ENCODE data around the gene ADAM10. TPM values are rescaled to one million over a fixed set of nuclear protein-coding genes. Genes with fewer than 3 reads are reported as not detected.

Gene ADAM10
- polyA plus RNA-seq, 1 donor = 110 TPM

- H3K4me1 ChIP-seq (ENCODE audit: control insufficient read depth, insufficient read depth, low read length) = no peaks in the 10 kb centered on the region
- no peaks in the 10 kb centered on the region for H3K27me3 ChIP-seq (ENCODE audit: control insufficient read depth, insufficient read depth, low read length)
- peaks cover 3% of the 10 kb centered on the region for H3K36me3 ChIP-seq (ENCODE audit: control insufficient read depth, insufficient read depth, low read length)
- no peak overlapping the region for H3K27ac ChIP-seq (ENCODE audit: low read length)
- no peak for DNase-seq
- H3K9me3 ChIP-seq (ENCODE audit: control insufficient read depth, low read depth, low read length) = peaks cover 3% of the 10 kb centered on the region
- no peak overlapping the region for H3K4me3 ChIP-seq (ENCODE audit: low read length)
- WGBS (ENCODE audit: insufficient coverage, low lambda C conversion rate) = no CpG with 5 or more reads among the region's 3 CpGs
Observed at GRCh38 chr15:58684036-58684710, 65.3 kb downstream of the ADAM10 start.

- Histone ChIP-seq H3K27me3 (ENCODE audit: control insufficient read depth, insufficient read depth, low read length) (no peaks in the 10 kb centered on the region), H3K27ac (ENCODE audit: low read length) (no peak overlapping the region), H3K36me3 (ENCODE audit: control insufficient read depth, insufficient read depth, low read length) (peaks cover 3% of the 10 kb centered on the region), H3K9me3 (ENCODE audit: control insufficient read depth, low read depth, low read length) (peaks cover 3% of the 10 kb centered on the region), H3K4me3 (ENCODE audit: low read length) (no peak overlapping the region), H3K4me1 (ENCODE audit: control insufficient read depth, insufficient read depth, low read length) (no peaks in the 10 kb centered on the region)
- WGBS (ENCODE audit: insufficient coverage, low lambda C conversion rate) = 94% methylated on average over 2 of the region's 2 CpGs
- DNase-seq = no peak
Observed at GRCh38 chr15:58682234-58682633, 67.3 kb downstream of the ADAM10 start.

GRCh38 chr15:58678683-58679082 lies 70.8 kb downstream of the ADAM10 start:
- Histone ChIP-seq H3K27me3 (ENCODE audit: control insufficient read depth, insufficient read depth, low read length) (no peaks in the 10 kb centered on the region), H3K27ac (ENCODE audit: low read length) (no peak overlapping the region), H3K9me3 (ENCODE audit: control insufficient read depth, low read depth, low read length) (no peaks in the 10 kb centered on the region), H3K4me3 (ENCODE audit: low read length) (no peak overlapping the region), H3K36me3 (ENCODE audit: control insufficient read depth, insufficient read depth, low read length) (peaks cover 6% of the 10 kb centered on the region), H3K4me1 (ENCODE audit: control insufficient read depth, insufficient read depth, low read length) (no peaks in the 10 kb centered on the region)
- no CpG with 5 or more reads among the region's 2 CpGs for WGBS (ENCODE audit: insufficient coverage, low lambda C conversion rate)
- DNase-seq = peak; percentile 3 to 22

GRCh38 chr15:58677426-58677825 lies 72.1 kb downstream of the ADAM10 start:
- WGBS (ENCODE audit: insufficient coverage, low lambda C conversion rate) = no CpG with 5 or more reads among the region's 1 CpG
- no peak for DNase-seq
- Histone ChIP-seq H3K36me3 (ENCODE audit: control insufficient read depth, insufficient read depth, low read length) (peaks cover 6% of the 10 kb centered on the region), H3K9me3 (ENCODE audit: control insufficient read depth, low read depth, low read length) (no peaks in the 10 kb centered on the region), H3K27ac (ENCODE audit: low read length) (no peak overlapping the region), H3K27me3 (ENCODE audit: control insufficient read depth, insufficient read depth, low read length) (no peaks in the 10 kb centered on the region), H3K4me3 (ENCODE audit: low read length) (no peak overlapping the region), H3K4me1 (ENCODE audit: control insufficient read depth, insufficient read depth, low read length) (no peaks in the 10 kb centered on the region)

GRCh38 chr15:58676766-58677165 lies 72.7 kb downstream of the ADAM10 start:
- WGBS (ENCODE audit: insufficient coverage, low lambda C conversion rate) = 90% methylated on average over 2 of the region's 4 CpGs
- Histone ChIP-seq H3K4me3 (ENCODE audit: low read length) (no peak overlapping the region), H3K27ac (ENCODE audit: low read length) (no peak overlapping the region), H3K27me3 (ENCODE audit: control insufficient read depth, insufficient read depth, low read length) (no peaks in the 10 kb centered on the region), H3K4me1 (ENCODE audit: control insufficient read depth, insufficient read depth, low read length) (no peaks in the 10 kb centered on the region), H3K9me3 (ENCODE audit: control insufficient read depth, low read depth, low read length) (no peaks in the 10 kb centered on the region), H3K36me3 (ENCODE audit: control insufficient read depth, insufficient read depth, low read length) (peaks cover 6% of the 10 kb centered on the region)
- no peak for DNase-seq

GRCh38 chr15:58671186-58671585 lies 78.3 kb downstream of the ADAM10 start:
- no CpG with 5 or more reads among the region's 2 CpGs for WGBS (ENCODE audit: insufficient coverage, low lambda C conversion rate)
- H3K4me3 ChIP-seq (ENCODE audit: low read length) = no peak overlapping the region
- H3K9me3 ChIP-seq (ENCODE audit: control insufficient read depth, low read depth, low read length) = no peaks in the 10 kb centered on the region
- H3K27me3 ChIP-seq (ENCODE audit: control insufficient read depth, insufficient read depth, low read length) = no peaks in the 10 kb centered on the region
- no peak for DNase-seq
- peaks cover 7% of the 10 kb centered on the region for H3K4me1 ChIP-seq (ENCODE audit: control insufficient read depth, insufficient read depth, low read length)
- peaks cover 3% of the 10 kb centered on the region for H3K36me3 ChIP-seq (ENCODE audit: control insufficient read depth, insufficient read depth, low read length)
- H3K27ac ChIP-seq (ENCODE audit: low read length) = no peak overlapping the region

GRCh38 chr15:58669108-58669507 lies 80.4 kb downstream of the ADAM10 start:
- Histone ChIP-seq H3K27ac (ENCODE audit: low read length) (peak overlapping the region; percentile 25), H3K36me3 (ENCODE audit: control insufficient read depth, insufficient read depth, low read length) (no peaks in the 10 kb centered on the region), H3K4me3 (ENCODE audit: low read length) (no peak overlapping the region), H3K27me3 (ENCODE audit: control insufficient read depth, insufficient read depth, low read length) (no peaks in the 10 kb centered on the region), H3K4me1 (ENCODE audit: control insufficient read depth, insufficient read depth, low read length) (peaks cover 7% of the 10 kb centered on the region), H3K9me3 (ENCODE audit: control insufficient read depth, low read depth, low read length) (no peaks in the 10 kb centered on the region)
- peak; percentile 22 to 41 for DNase-seq
- WGBS (ENCODE audit: insufficient coverage, low lambda C conversion rate) = no CpG with 5 or more reads among the region's 1 CpG

- Histone ChIP-seq H3K9me3 (ENCODE audit: control insufficient read depth, low read depth, low read length) (no peaks in the 10 kb centered on the region), H3K4me1 (ENCODE audit: control insufficient read depth, insufficient read depth, low read length) (peaks cover 7% of the 10 kb centered on the region), H3K36me3 (ENCODE audit: control insufficient read depth, insufficient read depth, low read length) (peaks cover 8% of the 10 kb centered on the region), H3K27ac (ENCODE audit: low read length) (no peak overlapping the region), H3K4me3 (ENCODE audit: low read length) (no peak overlapping the region), H3K27me3 (ENCODE audit: control insufficient read depth, insufficient read depth, low read length) (no peaks in the 10 kb centered on the region)
- no CpG with 5 or more reads among the region's 1 CpG for WGBS (ENCODE audit: insufficient coverage, low lambda C conversion rate)
- no peak for DNase-seq
Observed at GRCh38 chr15:58666957-58667356, 82.5 kb downstream of the ADAM10 start.

GRCh38 chr15:58665672-58666071 lies 83.8 kb downstream of the ADAM10 start:
- 100% methylated on average over 1 of the region's 2 CpGs for WGBS (ENCODE audit: insufficient coverage, low lambda C conversion rate)
- no peak for DNase-seq
- Histone ChIP-seq H3K4me3 (ENCODE audit: low read length) (no peak overlapping the region), H3K27ac (ENCODE audit: low read length) (no peak overlapping the region), H3K9me3 (ENCODE audit: control insufficient read depth, low read depth, low read length) (no peaks in the 10 kb centered on the region), H3K27me3 (ENCODE audit: control insufficient read depth, insufficient read depth, low read length) (no peaks in the 10 kb centered on the region), H3K4me1 (ENCODE audit: control insufficient read depth, insufficient read depth, low read length) (peaks cover 7% of the 10 kb centered on the region), H3K36me3 (ENCODE audit: control insufficient read depth, insufficient read depth, low read length) (peaks cover 12% of the 10 kb centered on the region)

- Histone ChIP-seq H3K27ac (ENCODE audit: low read length) (no peak overlapping the region), H3K9me3 (ENCODE audit: control insufficient read depth, low read depth, low read length) (no peaks in the 10 kb centered on the region)
- no peak for DNase-seq
Observed at GRCh38 chr15:58650102-58650501, 99.4 kb downstream of the ADAM10 start.

GRCh38 chr15:58649175-58649574 lies 100.3 kb downstream of the ADAM10 start:
- Histone ChIP-seq H3K27ac (ENCODE audit: low read length) (no peak overlapping the region), H3K4me3 (ENCODE audit: low read length) (no peak overlapping the region), H3K36me3 (ENCODE audit: control insufficient read depth, insufficient read depth, low read length) (peaks cover under 1% of the 10 kb centered on the region), H3K9me3 (ENCODE audit: control insufficient read depth, low read depth, low read length) (no peaks in the 10 kb centered on the region), H3K4me1 (ENCODE audit: control insufficient read depth, insufficient read depth, low read length) (no peaks in the 10 kb centered on the region), H3K27me3 (ENCODE audit: control insufficient read depth, insufficient read depth, low read length) (no peaks in the 10 kb centered on the region)
- 100% methylated on average over 1 of the region's 2 CpGs for WGBS (ENCODE audit: insufficient coverage, low lambda C conversion rate)
- DNase-seq = no peak

More at GRCh38 chr15:58650102-58650501, 99.4 kb downstream of the ADAM10 start:
- H3K36me3 ChIP-seq (ENCODE audit: control insufficient read depth, insufficient read depth, low read length) = peaks cover 5% of the 10 kb centered on the region
- H3K27me3 ChIP-seq (ENCODE audit: control insufficient read depth, insufficient read depth, low read length) = no peaks in the 10 kb centered on the region
- H3K4me3 ChIP-seq (ENCODE audit: low read length) = no peak overlapping the region
- H3K4me1 ChIP-seq (ENCODE audit: control insufficient read depth, insufficient read depth, low read length) = no peaks in the 10 kb centered on the region
